Psoas muscle (tissue), 8 donors: ENCODE measurements around the gene HSPA12A. TPM values are rescaled to one million over a fixed set of nuclear protein-coding genes. Genes with fewer than 3 reads are reported as not detected.

Experiments used
- ATAC-seq, 4 donors: fragments of 200-7000 bp; cut with Tn5 transposase; one replicate each; pipeline ENCODE4 v1.9.1; 2020; ENCODE audit warnings: moderate library complexity in 3 of 4, mild to moderate bottlenecking in 2 of 4
- DNase-seq, 2 donors: peaks; one replicate each; pipeline ENCODE4 v3.0.0-alpha.2; 2020
- H3K27ac ChIP-seq: fragments of 200-600 bp; one replicate; pipeline ENCODE4 v1.8.0; 2022
- H3K27me3 ChIP-seq, 3 donors: fragments of 200-600 bp in 1 of 3; one replicate each; pipeline versions ENCODE4 v1.6.1 to v1.8.0; 2013 to 2022; ENCODE audit warnings: low read length in 2 of 3, mild to moderate bottlenecking in 2 of 3, moderate library complexity in 1 of 3; ENCODE audit not compliant: insufficient read depth in 3 of 3
- H3K36me3 ChIP-seq, 2 donors: fragments of 200-600 bp in 1 of 2; one replicate each; pipeline versions ENCODE4 v1.6.1 to v1.8.0; 2013 to 2022; ENCODE audit warnings: low read depth in 1 of 2, mild to moderate bottlenecking in 1 of 2, moderate library complexity in 1 of 2; ENCODE audit not compliant: insufficient read depth in 1 of 2
- H3K4me1 ChIP-seq: fragments of 200-600 bp; one replicate; pipeline ENCODE4 v1.8.0; 2022
- H3K4me3 ChIP-seq: fragments of 200-600 bp; one replicate; pipeline ENCODE4 v1.8.0; 2022; ENCODE audit warnings: mild to moderate bottlenecking
- H3K9me3 ChIP-seq: fragments of 200-600 bp; one replicate; pipeline ENCODE4 v1.8.0; 2022
- CTCF ChIP-seq: fragments of 200-600 bp; IDR thresholded peaks from one replicate; pipeline ENCODE4 v1.8.0; 2022; ENCODE audit warnings: antibody characterized with exemption
- WGBS, 3 donors: extraction: QIAGEN DNeasy Blood & Tissue Kit; methylation state at CpG; one replicate each; pipeline versions ENCODE4 v1.1.6 to v1.1.7; 2013; 5-methylcytosine and 5-hydroxymethylcytosine counted together
- intact Hi-C, 2 donors: fragments of 100-400 bp; cut with DNase I; formaldehyde crosslinking; loops; one replicate each; pipeline versions ENCODE4 v1.11.0 to v1.14.2; 2022
- polyA plus RNA-seq, 3 donors: library from polyadenylated mRNA; stranded (reverse); fragments of 200-250 nt; gene quantifications; one replicate each; pipeline ENCODE4 v1.2.3, GENCODE V29; 2013
- total RNA-seq, 4 donors: library from RNA; stranded (reverse); fragmentation: NEBNext Ultra II Directional in 2 of 4; extraction: Animal tissue kit (Norgen Biotek cat#: 25700) in 2 of 4; gene quantifications; one replicate each; pipeline versions ENCODE4 v1.2.1 to v1.2.4, GENCODE V29; 2021 to 2023
- donor health status: healthy with polysubstance abuse.
- donor health status: DM: no; HTN: no; CAD: no; lungs with moderate emphysema.
- donor health status: Bipolar disorder and iron deficiency.
- donor health status: healthy.
- donor health status: DM: yes; HTN: yes; CAD: no.
- donor health status: DM: no; HTN: no; CAD: no.
- donor health status: DM: no; HTN: no; CAD: no.
- donor health status: DM: yes; HTN: yes; CAD: no.

Gene HSPA12A
- total and polyA plus RNA-seq, 7 donors: 2.6 to 11.4 (median 7.0) TPM

DNA sequence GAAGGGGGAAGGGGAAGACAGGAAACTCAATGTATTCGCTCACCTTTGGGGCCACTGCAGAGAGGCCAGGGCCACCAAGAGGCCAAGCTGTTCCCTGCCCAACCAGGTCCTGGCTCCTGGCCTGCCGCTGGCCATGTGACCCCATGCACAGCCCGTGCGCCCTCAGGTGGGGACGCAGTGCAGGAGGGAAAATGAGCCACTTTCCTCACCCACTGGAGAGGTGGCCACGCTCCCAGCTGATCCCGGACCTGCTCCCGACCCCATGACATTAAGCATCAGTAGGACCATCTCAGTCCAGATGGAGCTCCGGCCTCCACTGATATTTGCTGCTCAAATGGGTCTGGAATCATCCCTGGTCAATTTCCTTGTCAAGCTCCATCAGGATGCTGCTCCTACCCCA is 40.2 kb downstream of the HSPA12A start:
- Histone ChIP-seq H3K27ac (no peak overlapping the region), H3K4me1 (no peaks in the 10 kb centered on the region), H3K9me3 (no peaks in the 10 kb centered on the region), H3K4me3 (no peak overlapping the region), H3K36me3 (peaks cover 0 to 8% of the 10 kb centered on the region in 2 donors), H3K27me3 (peaks cover 0 to 1% (median 0%) of the 10 kb centered on the region in 3 donors)
- ATAC-seq: no peak
- no peak for TF ChIP-seq CTCF
- intact Hi-C loops: no loop called here
- DNase-seq: no peak
- 87 to 92% (median 90%) methylated on average over 9 of the region's 9 CpGs for WGBS, 3 donors

- Histone ChIP-seq H3K27ac (no peak overlapping the region), H3K4me1 (no peaks in the 10 kb centered on the region), H3K9me3 (no peaks in the 10 kb centered on the region), H3K36me3 (peaks cover 0 to 8% of the 10 kb centered on the region in 2 donors), H3K27me3 (no peaks in the 10 kb centered on the region), H3K4me3 (no peak overlapping the region)
- TF ChIP-seq CTCF: no peak
- ATAC-seq (no peak), DNase-seq (no peak)
- intact Hi-C loops: no loop called here
- 58 to 64% (median 60%) methylated on average over 5 of the region's 5 CpGs for WGBS, 3 donors
Observed at GRCh38 chr10:116699471-116700150, 42.8 kb downstream of the HSPA12A start.

- WGBS, 3 donors: 64 to 74% (median 66%) methylated on average over 9 of the region's 9 CpGs
- Histone ChIP-seq H3K4me3 (no peak overlapping the region), H3K4me1 (no peaks in the 10 kb centered on the region), H3K27ac (no peak overlapping the region), H3K9me3 (no peaks in the 10 kb centered on the region), H3K27me3 (no peaks in the 10 kb centered on the region), H3K36me3 (peaks cover 0 to 8% of the 10 kb centered on the region in 2 donors)
- intact Hi-C loops: no loop called here
- ATAC-seq (no peak), DNase-seq (no peak)
- no peak for TF ChIP-seq CTCF
Observed at GRCh38 chr10:116699049-116699448, 43.3 kb downstream of the HSPA12A start.

DNA sequence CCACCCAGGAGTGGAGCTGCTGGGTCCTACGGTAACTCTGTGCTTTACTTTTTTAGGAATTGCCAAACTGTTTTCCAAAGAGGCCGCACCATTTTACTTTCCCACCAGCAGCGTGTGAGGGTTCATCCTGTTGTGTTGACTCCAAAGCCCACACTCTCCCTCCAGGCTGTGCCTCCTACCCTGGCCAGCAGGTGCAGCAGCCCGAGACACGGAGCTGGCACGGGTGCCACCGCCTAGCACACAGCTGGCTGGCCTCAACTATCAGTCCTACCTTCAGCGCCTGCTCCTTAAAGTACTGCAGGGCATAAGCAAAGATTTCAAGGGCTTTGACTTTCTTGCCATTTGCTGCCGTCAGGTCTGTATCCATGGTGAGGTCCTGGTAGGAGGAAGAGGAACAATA is 44.0 kb downstream of the HSPA12A start:
- DNase-seq (no peak), ATAC-seq (no peak)
- Histone ChIP-seq H3K27me3 (no peaks in the 10 kb centered on the region), H3K4me1 (no peaks in the 10 kb centered on the region), H3K9me3 (no peaks in the 10 kb centered on the region), H3K4me3 (no peak overlapping the region), H3K36me3 (peaks cover 0 to 8% of the 10 kb centered on the region in 2 donors), H3K27ac (no peak overlapping the region)
- TF ChIP-seq CTCF: no peak
- WGBS, 3 donors: 75 to 87% (median 80%) methylated on average over 9 of the region's 9 CpGs
- intact Hi-C loops: no loop called here

DNA sequence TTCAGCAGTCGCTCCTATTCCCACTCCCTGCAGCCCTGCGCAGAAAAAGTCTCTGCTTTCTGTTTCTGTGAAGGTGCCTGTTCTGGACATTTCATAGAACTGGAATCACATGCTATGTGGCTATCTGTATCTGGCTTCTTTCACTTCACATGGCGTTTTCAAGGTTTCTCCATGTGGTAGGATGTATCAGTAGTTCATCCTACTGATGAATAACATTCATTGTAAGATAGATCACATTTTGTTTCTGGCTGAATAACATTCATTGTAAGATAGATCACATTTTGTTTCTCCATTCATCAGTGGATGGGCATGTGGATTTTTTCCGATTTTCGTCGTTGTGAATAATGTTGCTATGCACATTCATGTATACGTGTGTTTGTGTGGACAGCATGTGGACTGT is 44.5 kb downstream of the HSPA12A start:
- ATAC-seq (no peak), DNase-seq (no peak)
- no peak overlapping the region for H3K4me3 ChIP-seq
- TF ChIP-seq CTCF: no peak
- H3K36me3 ChIP-seq: peaks cover 0 to 8% of the 10 kb centered on the region in 2 donors
- WGBS, 3 donors: 69 to 86% (median 79%) methylated on average over 7 of the region's 7 CpGs
- H3K27me3 ChIP-seq: no peaks in the 10 kb centered on the region
- intact Hi-C loops: no loop called here
- H3K9me3 ChIP-seq: no peaks in the 10 kb centered on the region
- no peaks in the 10 kb centered on the region for H3K4me1 ChIP-seq
- no peak overlapping the region for H3K27ac ChIP-seq
